Activated CD4-positive, alpha-beta memory T cell treated with anti-CD3 and anti-CD28 coated beads, Interleukin-2, amount 10 ng/mL, durations not matched to agents 7 days and 5 days (primary cell): ENCODE data around the gene AARS2. TPM values are rescaled to one million over a fixed set of nuclear protein-coding genes. Genes with fewer than 3 reads are reported as not detected.
"Not testable (repeated sequence)": the region's sequence is repeated elsewhere in the genome, so short reads cannot be mapped to it uniquely, and the experiment has no call there.

Experiments used
- CTCF ChIA-PET: fragments of 350-600 bp; sonication (Branson Sonifier 250); formaldehyde crosslinking; loops from one replicate; lab custom pipeline; 2021; ENCODE audit warnings: antibody characterized with exemption, inconsistent platforms; lab: Charles Lee
- POLR2A ChIA-PET: fragments of 350-600 bp; sonication (Branson Sonifier 250); formaldehyde crosslinking; loops from one replicate; lab custom pipeline; 2021; ENCODE audit warnings: antibody characterized with exemption; lab: Charles Lee
- DNase-seq: peaks from one replicate; pipeline ENCODE4 v3.0.0-alpha.2; 2020
- H3K27ac Mint-ChIP-seq: one replicate; pipeline ENCODE4 v1.8.0; 2021; ENCODE audit warnings: mild to moderate bottlenecking, mixed read lengths
- H3K27me3 Mint-ChIP-seq: one replicate; pipeline ENCODE4 v1.8.0; 2021; ENCODE audit warnings: mixed read lengths
- H3K36me3 Mint-ChIP-seq: one replicate; pipeline ENCODE4 v1.8.0; 2021; ENCODE audit warnings: low read depth, mixed read lengths
- H3K4me1 Mint-ChIP-seq: one replicate; pipeline ENCODE4 v1.8.0; 2021; ENCODE audit warnings: mixed read lengths
- H3K4me3 Mint-ChIP-seq: one replicate; pipeline ENCODE4 v1.8.0; 2021; ENCODE audit warnings: mild to moderate bottlenecking, mixed read lengths
- H3K9me3 Mint-ChIP-seq: one replicate; pipeline ENCODE4 v1.8.0; 2021; ENCODE audit warnings: mixed read lengths
- total RNA-seq, 2 experiments: library from RNA; stranded (reverse); gene quantifications; one replicate each; pipeline ENCODE4 v1.2.3, GENCODE V29; 2021

The AARS2 gene
- total RNA-seq, 2 experiments from 2014 or later: 14.8 to 15.0 TPM

DNA sequence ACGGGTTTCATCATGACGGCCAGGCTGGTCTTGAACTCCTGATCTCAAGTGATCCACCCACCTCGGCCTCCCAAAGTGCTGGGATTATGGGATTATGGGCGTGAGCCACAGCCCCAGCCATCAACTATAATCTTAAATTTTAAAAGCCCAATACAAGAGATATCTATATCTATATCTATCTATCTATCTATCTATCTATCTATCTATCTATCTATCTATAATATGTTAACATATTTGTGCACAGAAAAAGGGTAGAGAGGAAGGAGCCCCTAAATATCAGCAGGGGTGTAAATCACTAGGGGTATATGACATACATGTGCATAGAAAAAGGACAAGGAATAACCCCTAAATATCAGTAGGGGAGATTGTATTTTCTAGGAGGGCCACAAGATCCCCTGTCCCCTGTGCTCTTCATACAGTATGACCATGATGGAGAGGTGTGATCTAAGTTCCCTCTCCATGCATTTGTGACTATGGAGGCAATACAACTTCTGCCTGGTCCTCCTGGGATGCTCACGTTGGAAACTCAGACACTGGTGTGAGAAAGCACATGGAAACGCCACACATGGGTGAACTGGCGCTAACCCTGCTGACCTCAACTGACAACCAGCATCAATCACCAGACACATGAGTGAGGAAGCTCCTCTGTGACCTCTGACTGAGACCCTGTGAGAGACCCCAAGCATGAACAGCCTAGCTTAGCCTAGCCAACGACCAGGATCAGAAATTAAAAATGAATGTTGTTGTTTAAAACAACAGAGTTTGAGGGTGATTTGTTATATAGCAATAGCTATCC is 28.1 kb upstream of the AARS2 start:
- CTCF ChIA-PET: interaction anchor here (0.7 to 1.5 kb wide), 5 partner anchors 28 to 1592 kb away, joined by 3 to 7 read pairs (median 3); partner anchors contain the start of gene AARS2
- Mint-ChIP-seq H3K27me3 (peaks cover 48% of the 10 kb centered on the region), H3K4me1 (no peaks in the 10 kb centered on the region), H3K9me3 (no peaks in the 10 kb centered on the region), H3K4me3 (no peak overlapping the region), H3K27ac (no peak overlapping the region), H3K36me3 (no peaks in the 10 kb centered on the region)
- POLR2A ChIA-PET: no interaction called here
- DNase-seq: no peak

GRCh38 chr6:44339763-44340625 is 26.8 kb upstream of the AARS2 start:
- Mint-ChIP-seq H3K9me3 (no peaks in the 10 kb centered on the region), H3K27me3 (peaks cover 42% of the 10 kb centered on the region), H3K4me1 (no peaks in the 10 kb centered on the region), H3K36me3 (no peaks in the 10 kb centered on the region), H3K4me3 (no peak overlapping the region), H3K27ac (no peak overlapping the region)
- POLR2A ChIA-PET: no interaction called here
- DNase-seq: no peak
- CTCF ChIA-PET: interaction anchor here (1.0 to 6.5 kb wide), 5 partner anchors 11 to 167 kb away, joined by 3 to 69 read pairs (median 4); partner anchors contain the start of genes AARS2 and TMEM151B

DNA sequence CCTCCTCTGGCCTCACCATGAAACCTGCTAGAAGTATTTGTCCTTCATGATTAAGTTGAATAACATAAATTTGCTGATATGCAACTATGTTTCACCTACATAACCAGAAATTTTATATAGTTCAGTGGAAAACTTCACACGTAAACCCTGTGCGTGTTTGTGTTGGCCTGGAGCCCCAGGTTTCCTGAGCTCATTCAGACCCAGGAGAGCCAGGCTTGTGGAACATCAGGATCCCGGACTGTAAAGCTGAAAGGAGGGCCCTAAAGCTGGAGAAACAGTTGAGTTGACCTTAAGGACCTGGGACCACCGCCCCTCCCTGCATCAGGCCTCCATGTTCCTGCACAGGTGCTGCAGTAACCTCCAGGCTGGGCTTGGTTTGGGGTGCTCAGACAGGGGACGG is 26.2 kb upstream of the AARS2 start:
- Mint-ChIP-seq H3K4me3 (no peak overlapping the region), H3K27ac (no peak overlapping the region), H3K9me3 (no peaks in the 10 kb centered on the region), H3K27me3 (peaks cover 35% of the 10 kb centered on the region), H3K4me1 (no peaks in the 10 kb centered on the region), H3K36me3 (no peaks in the 10 kb centered on the region)
- POLR2A ChIA-PET: no interaction called here
- CTCF ChIA-PET: interaction anchor here (0.8 to 6.5 kb wide), 8 partner anchors 12 to 243 kb away, joined by 3 to 69 read pairs (median 4); partner anchors contain the start of genes AARS2, NFKBIE and TMEM151B
- no peak for DNase-seq

- Mint-ChIP-seq H3K4me1 (no peaks in the 10 kb centered on the region), H3K4me3 (no peak overlapping the region), H3K36me3 (no peaks in the 10 kb centered on the region), H3K9me3 (no peaks in the 10 kb centered on the region), H3K27me3 (peaks cover 27% of the 10 kb centered on the region), H3K27ac (no peak overlapping the region)
- ChIA-PET CTCF (interaction anchor here (0.8 to 6.5 kb wide), 14 partner anchors 11 to 242 kb away, joined by 3 to 69 read pairs (median 3); partner anchors contain the start of genes AARS2, NFKBIE and TMEM151B), POLR2A (interaction anchor here (1.5 kb wide), 1 partner anchor 70 kb away, joined by 6 read pairs; no protein-coding TSS in a partner anchor)
- peak; percentile 73 for DNase-seq
Measured at GRCh38 chr6:44338228-44339122, 25.3 kb upstream of the AARS2 start.

GRCh38 chr6:44335631-44336030 is 22.5 kb upstream of the AARS2 start:
- H3K4me1 Mint-ChIP-seq: no peaks in the 10 kb centered on the region
- no peak overlapping the region for H3K27ac Mint-ChIP-seq
- H3K27me3 Mint-ChIP-seq: peaks cover 12% of the 10 kb centered on the region
- DNase-seq: no peak
- POLR2A ChIA-PET: no interaction called here
- CTCF ChIA-PET: interaction anchor here (0.7 to 6.5 kb wide), 6 partner anchors 21 to 163 kb away, joined by 3 to 69 read pairs (median 4); partner anchors contain the start of genes AARS2 and TMEM151B
- no peak overlapping the region for H3K4me3 Mint-ChIP-seq
- H3K9me3 Mint-ChIP-seq: no peaks in the 10 kb centered on the region
- no peaks in the 10 kb centered on the region for H3K36me3 Mint-ChIP-seq

DNA sequence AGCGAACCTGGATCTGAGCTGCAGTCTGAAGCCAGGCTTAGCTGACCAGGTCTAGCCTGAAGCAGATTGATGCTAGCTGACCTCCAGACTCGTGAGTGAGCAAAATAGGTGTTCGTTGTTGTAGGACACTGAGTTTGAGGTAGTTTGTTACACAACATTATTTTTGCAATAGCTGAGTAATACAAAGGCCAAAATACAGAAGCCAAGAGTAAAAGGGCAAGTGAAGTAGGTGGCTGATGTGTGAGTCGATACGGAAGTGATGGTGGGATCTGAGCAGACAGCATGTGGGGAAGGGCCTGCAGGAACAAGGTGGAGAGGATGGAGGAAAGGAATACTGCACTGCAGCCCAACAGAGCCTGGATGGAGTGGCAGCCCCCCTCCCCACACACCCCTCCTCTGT is 20.8 kb upstream of the AARS2 start:
- H3K27ac Mint-ChIP-seq: no peak overlapping the region
- POLR2A ChIA-PET: no interaction called here
- DNase-seq: no peak
- H3K36me3 Mint-ChIP-seq: no peaks in the 10 kb centered on the region
- H3K9me3 Mint-ChIP-seq: no peaks in the 10 kb centered on the region
- CTCF ChIA-PET: interaction anchor here (1.2 kb wide), 1 partner anchor 21 kb away, joined by 3 read pairs; the partner anchor contains the start of gene AARS2
- H3K4me1 Mint-ChIP-seq: no peaks in the 10 kb centered on the region
- no peak overlapping the region for H3K4me3 Mint-ChIP-seq
- peaks cover 24% of the 10 kb centered on the region for H3K27me3 Mint-ChIP-seq

- no peak overlapping the region for H3K4me3 Mint-ChIP-seq
- ChIA-PET POLR2A (interaction anchor here (1.5 kb wide), 1 partner anchor 87 kb away, joined by 3 read pairs; the partner anchor contains the start of gene HSP90AB1), CTCF (interaction anchor here (1.2 to 1.3 kb wide), 3 partner anchors 20 to 65 kb away, joined by 3 to 6 read pairs (median 6); partner anchors contain the start of gene AARS2)
- no peak overlapping the region for H3K27ac Mint-ChIP-seq
- DNase-seq: no peak
- no peaks in the 10 kb centered on the region for H3K9me3 Mint-ChIP-seq
- H3K36me3 Mint-ChIP-seq: no peaks in the 10 kb centered on the region
- H3K27me3 Mint-ChIP-seq: peaks cover 28% of the 10 kb centered on the region
- H3K4me1 Mint-ChIP-seq: no peaks in the 10 kb centered on the region
Measured at GRCh38 chr6:44333273-44333919, 20.2 kb upstream of the AARS2 start.

DNA sequence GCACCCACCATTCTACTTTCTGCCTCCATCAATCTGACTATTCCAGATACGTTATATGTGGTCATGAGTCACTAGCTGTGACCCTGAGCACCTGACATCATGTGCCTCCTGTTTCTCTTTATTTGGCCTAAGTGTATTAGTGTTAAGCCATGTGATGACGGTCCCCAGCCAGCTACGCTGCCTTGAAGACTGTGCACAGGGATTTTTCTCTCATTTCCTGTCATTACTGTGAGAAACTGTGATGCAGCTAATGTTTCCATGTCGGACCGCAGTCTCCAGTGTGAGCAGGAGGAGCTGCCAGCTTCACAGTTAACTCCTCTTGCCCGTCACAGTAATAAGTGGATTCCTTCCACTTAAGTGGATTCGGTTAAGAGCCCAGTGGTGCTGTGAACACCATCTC is 19.4 kb upstream of the AARS2 start:
- peaks cover 36% of the 10 kb centered on the region for H3K27me3 Mint-ChIP-seq

GRCh38 chr6:44329858-44330257 is 16.7 kb upstream of the AARS2 start:
- CTCF ChIA-PET: interaction anchor here (2.0 kb wide), 1 partner anchor 17 kb away, joined by 7 read pairs; the partner anchor contains the start of gene AARS2
- Mint-ChIP-seq H3K4me3 (no peak overlapping the region), H3K9me3 (no peaks in the 10 kb centered on the region), H3K36me3 (no peaks in the 10 kb centered on the region), H3K27me3 (peaks cover 35% of the 10 kb centered on the region), H3K4me1 (no peaks in the 10 kb centered on the region), H3K27ac (no peak overlapping the region)
- no peak for DNase-seq
- POLR2A ChIA-PET: no interaction called here

More for the DNA sequence above, 19.4 kb upstream of the AARS2 start:
- Mint-ChIP-seq H3K4me1 (no peaks in the 10 kb centered on the region), H3K36me3 (no peaks in the 10 kb centered on the region), H3K9me3 (no peaks in the 10 kb centered on the region), H3K27ac (no peak overlapping the region), H3K4me3 (no peak overlapping the region)
- no peak for DNase-seq
- ChIA-PET CTCF (interaction anchor here (1.2 to 1.3 kb wide), 2 partner anchors 20 to 65 kb away, joined by 6 read pairs; partner anchors contain the start of gene AARS2), POLR2A (interaction anchor here (1.5 kb wide), 1 partner anchor 86 kb away, joined by 3 read pairs; the partner anchor contains the start of gene HSP90AB1)

GRCh38 chr6:44328203-44328602 is 15.1 kb upstream of the AARS2 start:
- H3K4me1 Mint-ChIP-seq, H3K36me3 Mint-ChIP-seq, POLR2A ChIA-PET, H3K27ac Mint-ChIP-seq, DNase-seq, H3K4me3 Mint-ChIP-seq, H3K9me3 Mint-ChIP-seq: not testable (repeated sequence)
- CTCF ChIA-PET: interaction anchor here (2.0 kb wide), 1 partner anchor 15 kb away, joined by 7 read pairs; the partner anchor contains the start of gene AARS2
- peaks cover 37% of the 10 kb centered on the region for H3K27me3 Mint-ChIP-seq

DNA sequence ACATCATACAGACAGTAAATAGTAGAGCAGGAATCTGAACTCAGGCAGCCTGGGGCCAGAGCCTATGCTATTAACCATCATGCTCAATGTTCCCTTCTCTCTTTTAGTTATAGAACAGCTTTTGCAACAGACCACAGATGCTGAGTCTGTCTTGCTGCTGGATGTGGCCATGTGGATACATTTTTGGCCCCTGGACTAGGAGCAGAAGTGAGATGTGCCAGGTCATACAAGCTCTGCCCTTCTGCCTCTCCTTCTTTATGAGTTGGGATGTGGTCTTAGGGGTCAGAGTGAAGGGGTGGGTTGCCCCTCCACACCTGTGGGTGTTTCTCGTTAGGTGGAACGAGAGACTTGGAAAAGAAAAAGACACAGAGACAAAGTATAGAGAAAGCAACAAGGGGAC is 14.6 kb upstream of the AARS2 start:
- no peaks in the 10 kb centered on the region for H3K36me3 Mint-ChIP-seq
- POLR2A ChIA-PET: interaction anchor here (1.0 kb wide), 1 partner anchor 15 kb away, joined by 4 read pairs; the partner anchor contains the start of gene AARS2
- no peak for DNase-seq
- H3K4me1 Mint-ChIP-seq: no peaks in the 10 kb centered on the region
- CTCF ChIA-PET: interaction anchor here (0.9 kb wide), 1 partner anchor 15 kb away, joined by 3 read pairs; the partner anchor contains the start of gene AARS2
- no peaks in the 10 kb centered on the region for H3K9me3 Mint-ChIP-seq
- H3K27me3 Mint-ChIP-seq: peaks cover 38% of the 10 kb centered on the region
- H3K4me3 Mint-ChIP-seq: no peak overlapping the region
- no peak overlapping the region for H3K27ac Mint-ChIP-seq
